ENCODE data around the gene IL10.

DNA sequence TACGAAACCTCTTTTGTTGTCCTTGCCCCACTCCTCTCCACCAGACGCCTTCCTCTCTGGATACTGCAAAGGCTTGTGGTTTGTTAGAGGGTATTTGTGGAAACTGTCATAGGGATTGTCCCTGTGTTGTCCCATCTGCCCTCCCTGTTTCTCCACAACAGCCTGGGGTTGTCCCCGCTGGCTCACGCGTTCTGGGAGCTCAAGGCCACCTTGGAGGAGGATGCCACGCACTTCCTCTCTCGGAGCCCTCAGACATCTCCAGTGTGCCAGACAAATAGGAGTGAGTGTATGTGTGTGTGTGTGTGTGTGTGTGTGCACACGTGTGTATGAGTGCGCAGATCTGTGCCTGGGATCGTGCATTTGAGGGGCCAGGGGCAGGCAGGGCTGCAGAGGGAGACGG is 39.3 kb downstream of the IL10 start:
- TF ChIP-seq, protein P1, sequence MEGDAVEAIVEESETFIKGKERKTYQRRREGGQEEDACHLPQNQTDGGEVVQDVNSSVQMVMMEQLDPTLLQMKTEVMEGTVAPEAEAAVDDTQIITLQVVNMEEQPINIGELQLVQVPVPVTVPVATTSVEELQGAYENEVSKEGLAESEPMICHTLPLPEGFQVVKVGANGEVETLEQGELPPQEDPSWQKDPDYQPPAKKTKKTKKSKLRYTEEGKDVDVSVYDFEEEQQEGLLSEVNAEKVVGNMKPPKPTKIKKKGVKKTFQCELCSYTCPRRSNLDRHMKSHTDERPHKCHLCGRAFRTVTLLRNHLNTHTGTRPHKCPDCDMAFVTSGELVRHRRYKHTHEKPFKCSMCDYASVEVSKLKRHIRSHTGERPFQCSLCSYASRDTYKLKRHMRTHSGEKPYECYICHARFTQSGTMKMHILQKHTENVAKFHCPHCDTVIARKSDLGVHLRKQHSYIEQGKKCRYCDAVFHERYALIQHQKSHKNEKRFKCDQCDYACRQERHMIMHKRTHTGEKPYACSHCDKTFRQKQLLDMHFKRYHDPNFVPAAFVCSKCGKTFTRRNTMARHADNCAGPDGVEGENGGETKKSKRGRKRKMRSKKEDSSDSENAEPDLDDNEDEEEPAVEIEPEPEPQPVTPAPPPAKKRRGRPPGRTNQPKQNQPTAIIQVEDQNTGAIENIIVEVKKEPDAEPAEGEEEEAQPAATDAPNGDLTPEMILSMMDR (conservative IDR thresholded peaks at IDR 0.05; ENCODE audit: low read length) = no peak
- no peak for TF ChIP-seq EZH2phosphoT487 (IDR thresholded peaks at IDR 0.05; ENCODE audit: borderline replicate concordance)

All from Loucy (cell line).